WI38 (cell line): ENCODE data around the gene DPH3.

ENCODE experiments used
- H3K4me3 ChIP-seq: 2 replicates; pipeline ENCODE4 v1.5.1; 2011; ENCODE audit warnings: low read depth, mild to moderate bottlenecking, control low read depth, low read length
- CTCF ChIP-seq: IDR thresholded peaks from 2 replicates; pipeline ENCODE4 v1.5.1; 2012; ENCODE audit warnings: low read depth, mild to moderate bottlenecking, control low read depth, low read length

DPH3 gene

GRCh38 chr3:16249336-16249735 is 15.4 kb downstream of the DPH3 start:
- no peak overlapping the region for H3K4me3 ChIP-seq
- peak; percentile 45 for TF ChIP-seq CTCF

- no peak overlapping the region for H3K4me3 ChIP-seq
- TF ChIP-seq CTCF, result no peak
Measured at GRCh38 chr3:16248556-16248955, 16.2 kb downstream of the DPH3 start.

- no peak overlapping the region for H3K4me3 ChIP-seq
- TF ChIP-seq CTCF, result peak; percentile 81
Measured at GRCh38 chr3:16247282-16248061, 17.3 kb downstream of the DPH3 start.

- no peak for TF ChIP-seq CTCF
Measured at GRCh38 chr3:16245609-16246008, 19.1 kb downstream of the DPH3 start.

GRCh38 chr3:16243706-16244490 is 20.8 kb downstream of the DPH3 start:
- no peak for TF ChIP-seq CTCF
- no peak overlapping the region for H3K4me3 ChIP-seq

More at GRCh38 chr3:16245609-16246008, 19.1 kb downstream of the DPH3 start:
- no peak overlapping the region for H3K4me3 ChIP-seq

GRCh38 chr3:16242177-16242576 is 22.6 kb downstream of the DPH3 start:
- no peak overlapping the region for H3K4me3 ChIP-seq
- TF ChIP-seq CTCF, result no peak

- H3K4me3 ChIP-seq, result no peak overlapping the region
- no peak for TF ChIP-seq CTCF
Measured at GRCh38 chr3:16241225-16241624, 23.5 kb downstream of the DPH3 start.
